ENCODE results near the gene CYS1.

- TF ChIP-seq POLR2A (IDR thresholded peaks at IDR 0.05) (no peak), CTCF (IDR thresholded peaks at IDR 0.05) (no peak)
These were observed at the start of gene CYS1 for GRCh38 chr2:10079870-10080535.
